ENCODE results near the gene DOCK2. TPM values are rescaled to one million over a fixed set of nuclear protein-coding genes. Genes with fewer than 3 reads are reported as not detected.

Gene DOCK2
- total and polyA plus RNA-seq, 2 donors (not counting 3 experiments of a cell fraction or from before 2014, with no cell fraction given), result 0.62 to 4.8 TPM

DNA sequence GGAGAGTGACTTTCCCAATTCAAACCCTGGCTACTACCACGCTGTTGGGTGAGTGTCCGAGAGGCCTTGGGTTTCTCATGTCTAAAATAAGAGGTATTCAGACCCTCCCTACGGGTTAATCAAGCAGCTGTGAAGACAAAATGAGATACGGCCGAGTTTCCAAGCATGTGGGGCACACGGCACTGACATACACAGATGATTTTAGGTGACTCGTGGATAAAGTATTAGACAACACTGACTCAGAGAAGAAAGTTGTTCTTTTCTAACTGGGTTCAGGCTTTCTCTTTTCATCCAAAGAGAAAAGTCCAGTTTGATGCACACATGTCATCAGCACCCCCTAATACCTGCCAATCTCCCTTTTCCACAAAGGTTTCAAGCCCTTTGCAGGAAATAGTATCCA is 484.2 kb downstream of the DOCK2 start:
- H3K27me3 ChIP-seq (ENCODE audit: control insufficient read depth in 2 of 2, insufficient read depth in 2 of 2, low read length in 2 of 2), result no peaks in the 10 kb centered on the region
- no peak overlapping the region for H3K27ac ChIP-seq (ENCODE audit: insufficient read depth, low read depth, low read length)
- no peak overlapping the region for H3K4me3 ChIP-seq (replicated peaks in 1 of 3; ENCODE audit: insufficient read depth in 1 of 3, low read depth in 1 of 3, low read length in 3 of 3)
- CTCF ChIA-PET, result interaction anchor here (1.8 to 3.4 kb wide), 2 partner anchors 10 to 95 kb away, joined by 5 to 15 read pairs; no protein-coding TSS in a partner anchor
- no peak overlapping the region for H2AFZ ChIP-seq (ENCODE audit: low read depth, low read length)
- intact Hi-C loops (cut with micrococcal nuclease) (no loop called here), dilution Hi-C loops (cut with MboI; ENCODE audit: extremely low pct_ligation_motif_present, low sequenced_read_pairs) (no loop called here)
- H4K20me1 ChIP-seq (replicated peaks; ENCODE audit: control insufficient read depth, extremely low read depth, insufficient read depth, low read length), result no peaks in the 10 kb centered on the region
- no peaks in the 10 kb centered on the region for H3K79me2 ChIP-seq (ENCODE audit: control insufficient read depth, insufficient read depth, low read length)
- H3K9me3 ChIP-seq (replicated peaks; ENCODE audit: control insufficient read depth, insufficient read depth, low read length), result no peaks in the 10 kb centered on the region
- H3K36me3 ChIP-seq (ENCODE audit: control insufficient read depth in 2 of 2, extremely low read depth in 1 of 2, insufficient read depth in 2 of 2, low read length in 2 of 2), result no peaks in the 10 kb centered on the region
- TF ChIP-seq JUN (IDR thresholded peaks at IDR 0.05; ENCODE audit: borderline replicate concordance, insufficient read depth, insufficient read length, low read depth) (no peak), POLR2A (IDR thresholded peaks at IDR 0.05; ENCODE audit: low read depth, low read length) (no peak), POLR2AphosphoS5 (IDR thresholded peaks at IDR 0.05; ENCODE audit: insufficient read depth, low read depth, low read length) (no peak), GATA2 (IDR thresholded peaks at IDR 0.05; ENCODE audit: insufficient read depth, insufficient read length, low read depth, low read length) (no peak), EZH2 (IDR thresholded peaks at IDR 0.05; ENCODE audit: borderline replicate concordance, low read depth, low read length, severe bottlenecking) (no peak), FOS (IDR thresholded peaks at IDR 0.05; ENCODE audit: borderline replicate concordance, insufficient read depth, low read length) (peak; percentile 77)
- TF ChIP-seq, protein P1, sequence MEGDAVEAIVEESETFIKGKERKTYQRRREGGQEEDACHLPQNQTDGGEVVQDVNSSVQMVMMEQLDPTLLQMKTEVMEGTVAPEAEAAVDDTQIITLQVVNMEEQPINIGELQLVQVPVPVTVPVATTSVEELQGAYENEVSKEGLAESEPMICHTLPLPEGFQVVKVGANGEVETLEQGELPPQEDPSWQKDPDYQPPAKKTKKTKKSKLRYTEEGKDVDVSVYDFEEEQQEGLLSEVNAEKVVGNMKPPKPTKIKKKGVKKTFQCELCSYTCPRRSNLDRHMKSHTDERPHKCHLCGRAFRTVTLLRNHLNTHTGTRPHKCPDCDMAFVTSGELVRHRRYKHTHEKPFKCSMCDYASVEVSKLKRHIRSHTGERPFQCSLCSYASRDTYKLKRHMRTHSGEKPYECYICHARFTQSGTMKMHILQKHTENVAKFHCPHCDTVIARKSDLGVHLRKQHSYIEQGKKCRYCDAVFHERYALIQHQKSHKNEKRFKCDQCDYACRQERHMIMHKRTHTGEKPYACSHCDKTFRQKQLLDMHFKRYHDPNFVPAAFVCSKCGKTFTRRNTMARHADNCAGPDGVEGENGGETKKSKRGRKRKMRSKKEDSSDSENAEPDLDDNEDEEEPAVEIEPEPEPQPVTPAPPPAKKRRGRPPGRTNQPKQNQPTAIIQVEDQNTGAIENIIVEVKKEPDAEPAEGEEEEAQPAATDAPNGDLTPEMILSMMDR (IDR thresholded peaks at IDR 0.05; ENCODE audit: extremely low read depth in 1 of 2, insufficient read depth in 1 of 2, low read depth in 1 of 2, low read length in 2 of 2), result no peak
- H3K4me2 ChIP-seq (ENCODE audit: insufficient read depth, low read length), result peak overlapping the region; percentile 12
- H3K4me1 ChIP-seq (ENCODE audit: control insufficient read depth, extremely low read depth, insufficient read depth, low read length), result peaks cover 8% of the 10 kb centered on the region
- H3K9ac ChIP-seq (replicated peaks; ENCODE audit: extremely low read depth, insufficient read depth, low read length), result no peak overlapping the region
- POLR2A ChIA-PET, result no interaction called here
- peak; percentile 29 for DNase-seq (ENCODE audit: low read depth, low spot score)
- no peak for FAIRE-seq
- no peaks in the 10 kb centered on the region for H3K9me1 ChIP-seq (replicated peaks; ENCODE audit: control insufficient read depth, extremely low read depth, insufficient read depth, low read length)
- no TSS peak for BruUV-seq (replicated peaks)
